HEK293 (cell line): ENCODE results near the gene ECM2.

ENCODE experiments used
- CTCF ChIA-PET: fragments of 350-600 bp; formaldehyde crosslinking; extraction: SDS; loops from one replicate; lab custom pipeline; 2021; ENCODE audit warnings: antibody characterized with exemption; lab: Yijun Ruan, JAX
- POLR2A ChIA-PET: fragments of 300-600 bp; formaldehyde crosslinking; extraction: SDS; loops from one replicate; lab custom pipeline; 2020; ENCODE audit warnings: antibody characterized with exemption, inconsistent platforms; lab: Yijun Ruan, JAX
- H3K27ac ChIP-seq: fragments of 200-500 bp; sonication (Bioruptor generic); 2 replicates; pipeline ENCODE4 v1.5.1; 2014; ENCODE audit warnings: low read depth, low read length, control low read depth, inconsistent platforms; ENCODE audit errors: extremely low read depth
- H3K36me3 ChIP-seq, 2 experiments: fragments of 200-500 bp in 1 of 2; sonication (Bioruptor generic) in 1 of 2; 1 replicate in 1 of 2; 2 replicates in 1 of 2; pipeline ENCODE4 v1.5.1; 2014 to 2017; ENCODE audit warnings: inconsistent platforms in 2 of 2, low read length in 2 of 2; ENCODE audit not compliant: control insufficient read depth in 2 of 2, insufficient read depth in 1 of 2
- H3K4me1 ChIP-seq: fragments of 200-500 bp; sonication (Bioruptor generic); 2 replicates; pipeline ENCODE4 v1.5.1; 2014; ENCODE audit warnings: mild to moderate bottlenecking, low read length, inconsistent platforms; ENCODE audit not compliant: control insufficient read depth, insufficient read depth
- H3K4me3 ChIP-seq: 2 replicates; pipeline ENCODE4 v1.5.1; 2011; ENCODE audit warnings: low read depth, mild to moderate bottlenecking, control low read depth, low read length, moderate library complexity
- H3K9me3 ChIP-seq: fragments of 200-500 bp; sonication (Bioruptor generic); 2 replicates; pipeline ENCODE4 v1.5.1; 2014; ENCODE audit warnings: low read depth, low read length, inconsistent platforms; ENCODE audit not compliant: control insufficient read depth, insufficient read depth
- FEZF1 ChIP-seq: fragments of 450-650 bp; formaldehyde crosslinking; IDR thresholded peaks from 2 replicates; pipeline ENCODE4 v1.5.1; 2016; ENCODE audit warnings: missing biosample characterization, missing genetic modification characterization
- TRIM28 ChIP-seq: IDR thresholded peaks from 2 replicates; pipeline ENCODE4 v1.6.1; 2011; ENCODE audit warnings: low read length, control low read depth, borderline replicate concordance
- ZBTB48 ChIP-seq: fragments of 450-650 bp; formaldehyde crosslinking; IDR thresholded peaks from 2 replicates; pipeline ENCODE4 v1.5.1; 2016; ENCODE audit warnings: missing biosample characterization, missing genetic modification characterization
- ZBTB8A ChIP-seq: fragments of 450-650 bp; formaldehyde crosslinking; IDR thresholded peaks from 2 replicates; pipeline ENCODE4 v1.5.1; 2016; ENCODE audit warnings: missing biosample characterization, missing genetic modification characterization
- ZNF239 ChIP-seq: fragments of 450-650 bp; formaldehyde crosslinking; IDR thresholded peaks from 2 replicates; pipeline ENCODE4 v1.5.1; 2016; ENCODE audit warnings: missing biosample characterization, missing genetic modification characterization
- ZNF521 ChIP-seq: fragments of 450-650 bp; formaldehyde crosslinking; IDR thresholded peaks from 2 replicates; pipeline ENCODE4 v1.5.1; 2017; ENCODE audit warnings: missing biosample characterization, mild to moderate bottlenecking, missing genetic modification characterization
- ZNF629 ChIP-seq: fragments of 450-650 bp; formaldehyde crosslinking; IDR thresholded peaks from 2 replicates; pipeline ENCODE4 v1.5.1; 2017; ENCODE audit warnings: missing biosample characterization, missing genetic modification characterization
- ZNF830 ChIP-seq: fragments of 450-650 bp; IDR thresholded peaks from 2 replicates; pipeline ENCODE4 v1.5.0; 2018; ENCODE audit warnings: missing biosample characterization, missing genetic modification characterization, low read depth, mild to moderate bottlenecking, moderate library complexity
- ZSCAN16 ChIP-seq: fragments of 450-650 bp; formaldehyde crosslinking; IDR thresholded peaks from 2 replicates; pipeline ENCODE4 v1.5.1; 2016; ENCODE audit warnings: missing biosample characterization, missing genetic modification characterization
- TF ChIP-seq, protein P1 (sequence below): fragments of 450-650 bp; IDR thresholded peaks from 2 replicates; pipeline ENCODE4 v1.5.1; 2018; ENCODE audit warnings: missing biosample characterization, missing genetic modification characterization
- TF ChIP-seq, protein P2 (sequence below): fragments of 450-650 bp; formaldehyde crosslinking; IDR thresholded peaks from 2 replicates; pipeline ENCODE4 v1.5.1; 2017; ENCODE audit warnings: missing biosample characterization, missing genetic modification characterization
- TF ChIP-seq, protein P3 (sequence below): fragments of 450-650 bp; formaldehyde crosslinking; IDR thresholded peaks from 2 replicates; pipeline ENCODE4 v1.5.1; 2016; ENCODE audit warnings: missing biosample characterization, missing genetic modification characterization, low read depth
- TF ChIP-seq, protein P4 (sequence below): fragments of 450-650 bp; formaldehyde crosslinking; IDR thresholded peaks from 2 replicates; pipeline ENCODE4 v1.5.1; 2016; ENCODE audit warnings: missing biosample characterization, missing genetic modification characterization

ECM2 gene

DNA sequence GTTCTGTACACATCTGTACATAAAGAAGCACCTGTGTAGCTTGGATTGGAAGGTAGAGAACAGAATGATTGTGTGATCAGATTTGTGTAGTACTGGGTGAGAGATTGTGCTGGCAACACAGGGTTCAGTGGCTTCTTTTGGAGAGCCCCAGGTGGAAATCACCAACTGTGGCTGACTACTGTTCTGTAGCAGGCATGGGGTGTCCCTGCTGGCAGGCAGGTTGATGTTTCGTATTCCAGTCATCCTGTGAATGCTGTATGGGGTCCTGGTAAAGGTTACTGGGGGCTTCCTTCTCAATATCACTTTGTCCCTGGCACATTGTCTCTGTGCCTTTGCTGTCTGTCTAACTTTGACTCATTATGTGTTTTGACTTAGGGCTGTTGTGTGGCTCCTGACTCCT is 58.8 kb downstream of the ECM2 start:
- Histone ChIP-seq H3K27ac (no peak overlapping the region), H3K36me3 (no peaks in the 10 kb centered on the region), H3K4me1 (no peaks in the 10 kb centered on the region), H3K9me3 (no peaks in the 10 kb centered on the region), H3K4me3 (no peak overlapping the region)
- TF ChIP-seq ZSCAN16 (tag by site-specific recombination), result no peak
- TF ChIP-seq ZNF521 (tag by site-specific recombination), result no peak
- TF ChIP-seq ZNF629 (tag by site-specific recombination), result no peak
- TF ChIP-seq ZNF239 (tag by site-specific recombination), result no peak
- no peak for TF ChIP-seq TRIM28
- no peak for TF ChIP-seq ZNF830 (tag by site-specific recombination)
- POLR2A ChIA-PET, result no interaction called here
- CTCF ChIA-PET, result interaction anchor here (0.6 to 0.7 kb wide), 2 partner anchors 11 to 24 kb away, joined by 3 read pairs; no protein-coding TSS in a partner anchor

DNA sequence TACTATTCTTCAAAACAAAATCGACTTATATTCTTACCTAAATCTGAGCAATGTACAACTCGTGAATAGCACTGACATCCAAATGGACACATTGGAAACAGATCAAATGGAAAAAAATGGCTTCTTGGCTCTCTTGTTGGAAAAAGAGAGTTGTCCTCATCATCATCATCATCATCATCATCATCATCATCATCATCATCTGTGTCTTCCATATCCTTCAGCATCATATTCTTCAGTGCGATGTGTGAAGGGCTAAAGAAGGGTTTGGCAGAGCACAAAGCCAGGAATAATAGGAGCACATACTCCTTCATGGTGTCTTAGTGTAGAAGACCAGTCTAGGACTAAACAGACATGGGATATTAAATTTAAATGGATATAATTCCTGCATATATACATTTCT is 61.2 kb downstream of the ECM2 start:
- ChIA-PET CTCF (no interaction called here), POLR2A (no interaction called here)
- TF ChIP-seq, protein P1, sequence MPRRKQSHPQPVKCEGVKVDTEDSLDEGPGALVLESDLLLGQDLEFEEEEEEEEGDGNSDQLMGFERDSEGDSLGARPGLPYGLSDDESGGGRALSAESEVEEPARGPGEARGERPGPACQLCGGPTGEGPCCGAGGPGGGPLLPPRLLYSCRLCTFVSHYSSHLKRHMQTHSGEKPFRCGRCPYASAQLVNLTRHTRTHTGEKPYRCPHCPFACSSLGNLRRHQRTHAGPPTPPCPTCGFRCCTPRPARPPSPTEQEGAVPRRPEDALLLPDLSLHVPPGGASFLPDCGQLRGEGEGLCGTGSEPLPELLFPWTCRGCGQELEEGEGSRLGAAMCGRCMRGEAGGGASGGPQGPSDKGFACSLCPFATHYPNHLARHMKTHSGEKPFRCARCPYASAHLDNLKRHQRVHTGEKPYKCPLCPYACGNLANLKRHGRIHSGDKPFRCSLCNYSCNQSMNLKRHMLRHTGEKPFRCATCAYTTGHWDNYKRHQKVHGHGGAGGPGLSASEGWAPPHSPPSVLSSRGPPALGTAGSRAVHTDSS (tag by site-specific recombination), result peak; percentile 97
- TF ChIP-seq, protein P2, sequence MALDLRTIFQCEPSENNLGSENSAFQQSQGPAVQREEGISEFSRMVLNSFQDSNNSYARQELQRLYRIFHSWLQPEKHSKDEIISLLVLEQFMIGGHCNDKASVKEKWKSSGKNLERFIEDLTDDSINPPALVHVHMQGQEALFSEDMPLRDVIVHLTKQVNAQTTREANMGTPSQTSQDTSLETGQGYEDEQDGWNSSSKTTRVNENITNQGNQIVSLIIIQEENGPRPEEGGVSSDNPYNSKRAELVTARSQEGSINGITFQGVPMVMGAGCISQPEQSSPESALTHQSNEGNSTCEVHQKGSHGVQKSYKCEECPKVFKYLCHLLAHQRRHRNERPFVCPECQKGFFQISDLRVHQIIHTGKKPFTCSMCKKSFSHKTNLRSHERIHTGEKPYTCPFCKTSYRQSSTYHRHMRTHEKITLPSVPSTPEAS (tag by site-specific recombination), result no peak

DNA sequence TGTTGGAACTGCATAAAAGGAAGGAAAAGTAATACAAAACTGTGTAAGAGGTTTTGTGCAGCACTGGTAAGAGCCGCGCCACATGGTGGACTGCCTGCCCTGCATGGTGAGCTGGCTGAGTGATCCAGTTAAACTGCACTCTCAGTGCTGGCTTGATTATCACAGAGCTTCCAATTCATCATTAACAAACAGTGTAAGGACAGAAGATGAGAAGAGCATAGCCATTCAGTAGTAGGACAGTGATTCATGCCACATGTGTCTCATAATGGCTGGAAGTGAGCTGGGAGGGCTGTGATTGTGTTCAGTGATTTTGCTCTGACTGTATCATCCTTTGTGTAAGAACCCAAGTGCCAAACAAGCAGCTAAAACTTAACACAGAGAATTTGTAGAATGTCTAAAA is 67.6 kb downstream of the ECM2 start:
- TF ChIP-seq, protein P3, sequence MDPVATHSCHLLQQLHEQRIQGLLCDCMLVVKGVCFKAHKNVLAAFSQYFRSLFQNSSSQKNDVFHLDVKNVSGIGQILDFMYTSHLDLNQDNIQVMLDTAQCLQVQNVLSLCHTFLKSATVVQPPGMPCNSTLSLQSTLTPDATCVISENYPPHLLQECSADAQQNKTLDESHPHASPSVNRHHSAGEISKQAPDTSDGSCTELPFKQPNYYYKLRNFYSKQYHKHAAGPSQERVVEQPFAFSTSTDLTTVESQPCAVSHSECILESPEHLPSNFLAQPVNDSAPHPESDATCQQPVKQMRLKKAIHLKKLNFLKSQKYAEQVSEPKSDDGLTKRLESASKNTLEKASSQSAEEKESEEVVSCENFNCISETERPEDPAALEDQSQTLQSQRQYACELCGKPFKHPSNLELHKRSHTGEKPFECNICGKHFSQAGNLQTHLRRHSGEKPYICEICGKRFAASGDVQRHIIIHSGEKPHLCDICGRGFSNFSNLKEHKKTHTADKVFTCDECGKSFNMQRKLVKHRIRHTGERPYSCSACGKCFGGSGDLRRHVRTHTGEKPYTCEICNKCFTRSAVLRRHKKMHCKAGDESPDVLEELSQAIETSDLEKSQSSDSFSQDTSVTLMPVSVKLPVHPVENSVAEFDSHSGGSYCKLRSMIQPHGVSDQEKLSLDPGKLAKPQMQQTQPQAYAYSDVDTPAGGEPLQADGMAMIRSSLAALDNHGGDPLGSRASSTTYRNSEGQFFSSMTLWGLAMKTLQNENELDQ (tag by site-specific recombination), result no peak
- TF ChIP-seq ZBTB8A (no peak), FEZF1 (no peak), ZBTB48 (tag by site-specific recombination) (no peak)
- TF ChIP-seq, protein P4, sequence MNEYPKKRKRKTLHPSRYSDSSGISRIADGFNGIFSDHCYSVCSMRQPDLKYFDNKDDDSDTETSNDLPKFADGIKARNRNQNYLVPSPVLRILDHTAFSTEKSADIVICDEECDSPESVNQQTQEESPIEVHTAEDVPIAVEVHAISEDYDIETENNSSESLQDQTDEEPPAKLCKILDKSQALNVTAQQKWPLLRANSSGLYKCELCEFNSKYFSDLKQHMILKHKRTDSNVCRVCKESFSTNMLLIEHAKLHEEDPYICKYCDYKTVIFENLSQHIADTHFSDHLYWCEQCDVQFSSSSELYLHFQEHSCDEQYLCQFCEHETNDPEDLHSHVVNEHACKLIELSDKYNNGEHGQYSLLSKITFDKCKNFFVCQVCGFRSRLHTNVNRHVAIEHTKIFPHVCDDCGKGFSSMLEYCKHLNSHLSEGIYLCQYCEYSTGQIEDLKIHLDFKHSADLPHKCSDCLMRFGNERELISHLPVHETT (tag by site-specific recombination), result no peak
- Histone ChIP-seq H3K4me1 (no peaks in the 10 kb centered on the region), H3K9me3 (no peaks in the 10 kb centered on the region), H3K4me3 (no peak overlapping the region), H3K27ac (no peak overlapping the region), H3K36me3 (no peaks in the 10 kb centered on the region)
- CTCF ChIA-PET, result interaction anchor here (0.7 kb wide), 1 partner anchor 166 kb away, joined by 3 read pairs; no protein-coding TSS in a partner anchor
- POLR2A ChIA-PET, result no interaction called here

More for the DNA sequence above, 61.2 kb downstream of the ECM2 start:
- Histone ChIP-seq H3K4me1 (no peaks in the 10 kb centered on the region), H3K27ac (no peak overlapping the region), H3K9me3 (no peaks in the 10 kb centered on the region), H3K4me3 (no peak overlapping the region), H3K36me3 (no peaks in the 10 kb centered on the region)
